ENCODE measurements around the gene SLC35B2.
"Not testable (repeated sequence)": the region's sequence is repeated elsewhere in the genome, so short reads cannot be mapped to it uniquely, and the experiment has no call there.

Gene SLC35B2

DNA sequence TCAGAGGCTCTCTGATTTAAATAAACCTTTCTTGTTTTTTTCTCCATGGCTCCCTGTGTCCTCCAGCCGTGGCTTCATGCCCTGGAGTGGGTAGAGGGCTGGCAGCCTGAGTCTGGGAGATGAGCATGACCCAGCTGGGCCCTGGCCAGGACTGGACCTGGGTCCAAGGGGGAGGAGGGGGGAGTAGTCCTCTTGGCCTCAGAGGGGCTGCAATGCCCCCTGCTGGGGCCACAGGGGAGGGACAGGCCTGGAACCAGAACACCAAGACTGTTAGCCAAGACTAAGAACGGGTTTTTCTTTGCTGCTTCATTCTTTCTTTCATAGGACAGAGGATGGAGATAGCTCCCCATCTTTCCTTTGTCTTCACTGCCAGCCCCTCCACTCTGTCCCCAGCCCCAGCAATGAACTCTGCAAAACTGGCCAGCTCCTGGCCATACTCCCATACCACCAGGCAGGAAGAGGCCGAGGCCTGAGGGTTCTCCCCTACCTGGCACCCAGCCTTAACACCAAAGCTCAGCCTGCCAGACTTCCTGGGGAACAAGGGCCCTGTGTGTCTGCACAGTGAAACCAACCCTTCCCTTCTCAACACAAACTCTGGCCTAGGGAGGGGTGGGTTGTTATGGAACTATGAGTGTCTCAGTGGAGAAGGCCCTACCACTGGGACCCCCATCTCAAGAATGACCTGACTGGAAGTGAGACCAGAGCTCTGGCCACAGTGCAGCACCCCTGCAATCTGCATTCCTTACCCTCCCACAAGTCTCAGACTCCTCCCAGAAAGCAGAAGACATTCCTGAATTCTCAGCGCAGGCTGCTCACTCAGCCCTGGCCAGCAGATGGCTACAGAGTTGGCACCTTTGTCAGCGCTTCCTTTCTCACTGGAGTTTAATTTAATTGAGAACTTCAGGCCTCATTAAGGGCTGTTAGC, 23.0 kb downstream of the SLC35B2 start:
- peak overlapping the region in 1 of 2 donors; percentile 1 for H3K27ac ChIP-seq (ENCODE audit: low read depth in 2 of 2, low read length in 2 of 2)
- peaks cover 0 to 3% of the 10 kb centered on the region in 2 donors for H3K36me3 ChIP-seq (ENCODE audit: control insufficient read depth in 2 of 2, insufficient read depth in 2 of 2, low read length in 2 of 2)
- no peaks in the 10 kb centered on the region for H3K9me3 ChIP-seq (ENCODE audit: control insufficient read depth in 2 of 2, low read length in 2 of 2)
- H3K9ac ChIP-seq (ENCODE audit: low read depth in 1 of 2, low read length in 2 of 2) = peak overlapping the region in 1 of 2 donors; percentile 24
- no peak overlapping the region for H3K4me3 ChIP-seq (ENCODE audit: low read length in 2 of 2)
- H3K4me1 ChIP-seq (ENCODE audit: control insufficient read depth in 2 of 2, insufficient read depth in 2 of 2, low read length in 2 of 2) = peaks cover 19 to 24% of the 10 kb centered on the region in 2 donors
- no peaks in the 10 kb centered on the region for H3K27me3 ChIP-seq (ENCODE audit: control insufficient read depth in 2 of 2, insufficient read depth in 2 of 2, low read length in 2 of 2)

DNA sequence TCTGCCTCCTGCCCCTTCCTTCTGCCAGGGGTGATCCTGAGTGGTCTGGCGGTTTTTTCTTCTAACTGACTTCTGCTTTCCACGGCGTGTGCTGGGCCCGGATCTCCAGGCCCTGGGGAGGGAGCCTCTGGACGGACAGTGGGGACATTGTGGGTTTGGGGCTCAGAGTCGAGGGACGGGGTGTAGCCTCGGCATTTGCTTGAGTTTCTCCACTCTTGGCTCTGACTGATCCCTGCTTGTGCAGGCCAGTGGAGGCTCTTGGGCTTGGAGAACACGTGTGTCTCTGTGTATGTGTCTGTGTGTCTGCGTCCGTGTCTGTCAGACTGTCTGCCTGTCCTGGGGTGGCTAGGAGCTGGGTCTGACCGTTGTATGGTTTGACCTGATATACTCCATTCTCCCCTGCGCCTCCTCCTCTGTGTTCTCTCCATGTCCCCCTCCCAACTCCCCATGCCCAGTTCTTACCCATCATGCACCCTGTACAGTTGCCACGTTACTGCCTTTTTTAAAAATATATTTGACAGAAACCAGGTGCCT, 23.7 kb downstream of the SLC35B2 start:
- H3K27ac ChIP-seq (ENCODE audit: low read depth in 2 of 2, low read length in 2 of 2) = peak overlapping the region in 1 of 2 donors; percentile 38
- no peaks in the 10 kb centered on the region for H3K9me3 ChIP-seq (ENCODE audit: control insufficient read depth in 2 of 2, low read length in 2 of 2)
- no peak overlapping the region for H3K4me3 ChIP-seq (ENCODE audit: low read length in 2 of 2)
- no peaks in the 10 kb centered on the region for H3K27me3 ChIP-seq (ENCODE audit: control insufficient read depth in 2 of 2, insufficient read depth in 2 of 2, low read length in 2 of 2)
- H3K4me1 ChIP-seq (ENCODE audit: control insufficient read depth in 2 of 2, insufficient read depth in 2 of 2, low read length in 2 of 2) = peaks cover 19 to 24% of the 10 kb centered on the region in 2 donors
- H3K36me3 ChIP-seq (ENCODE audit: control insufficient read depth in 2 of 2, insufficient read depth in 2 of 2, low read length in 2 of 2) = peaks cover 0 to 3% of the 10 kb centered on the region in 2 donors
- no peak overlapping the region for H3K9ac ChIP-seq (ENCODE audit: low read depth in 1 of 2, low read length in 2 of 2)

- Histone ChIP-seq H3K9ac (ENCODE audit: low read depth in 1 of 2, low read length in 2 of 2) (no peak overlapping the region), H3K9me3 (ENCODE audit: control insufficient read depth in 2 of 2, low read length in 2 of 2) (no peaks in the 10 kb centered on the region), H3K27ac (ENCODE audit: low read depth in 2 of 2, low read length in 2 of 2) (peak overlapping the region in 1 of 2 donors; percentile 38), H3K36me3 (ENCODE audit: control insufficient read depth in 2 of 2, insufficient read depth in 2 of 2, low read length in 2 of 2) (peaks cover 0 to 3% of the 10 kb centered on the region in 2 donors), H3K4me3 (ENCODE audit: low read length in 2 of 2) (no peak overlapping the region), H3K27me3 (ENCODE audit: control insufficient read depth in 2 of 2, insufficient read depth in 2 of 2, low read length in 2 of 2) (no peaks in the 10 kb centered on the region), H3K4me1 (ENCODE audit: control insufficient read depth in 2 of 2, insufficient read depth in 2 of 2, low read length in 2 of 2) (peaks cover 19 to 21% of the 10 kb centered on the region in 2 donors)
Observed at GRCh38 chr6:44232676-44233566, 24.4 kb downstream of the SLC35B2 start.

DNA sequence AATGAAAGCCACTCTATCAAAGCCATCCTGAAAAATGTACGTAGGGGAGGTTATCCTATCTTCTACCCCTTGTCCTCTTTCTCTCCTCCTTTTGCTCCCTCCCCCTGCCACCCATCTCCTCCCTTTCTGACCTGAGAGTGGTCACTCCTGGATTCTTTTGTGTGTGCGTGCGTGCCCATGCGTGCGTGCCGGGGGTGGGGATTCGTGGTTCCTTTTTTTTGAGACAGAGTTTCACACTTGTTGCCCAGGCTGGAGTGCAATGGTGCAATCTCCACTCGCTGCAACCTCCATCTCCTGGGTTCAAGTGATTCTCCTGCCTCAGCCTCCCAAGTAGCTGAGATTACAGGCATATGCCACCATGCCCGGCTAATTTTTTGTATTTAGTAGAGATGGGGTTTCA, 25.9 kb downstream of the SLC35B2 start:
- not testable (repeated sequence) for H3K9ac ChIP-seq (ENCODE audit: low read depth in 1 of 2, low read length in 2 of 2); H3K36me3 ChIP-seq (ENCODE audit: control insufficient read depth in 2 of 2, insufficient read depth in 2 of 2, low read length in 2 of 2); H3K4me3 ChIP-seq (ENCODE audit: low read length in 2 of 2); H3K27me3 ChIP-seq (ENCODE audit: control insufficient read depth in 2 of 2, insufficient read depth in 2 of 2, low read length in 2 of 2); H3K9me3 ChIP-seq (ENCODE audit: control insufficient read depth in 2 of 2, low read length in 2 of 2); H3K27ac ChIP-seq (ENCODE audit: low read depth in 2 of 2, low read length in 2 of 2)
- peaks cover 13% of the 10 kb centered on the region in 2 donors for H3K4me1 ChIP-seq (ENCODE audit: control insufficient read depth in 2 of 2, insufficient read depth in 2 of 2, low read length in 2 of 2)

- no peak overlapping the region for H3K27ac ChIP-seq (ENCODE audit: low read depth in 2 of 2, low read length in 2 of 2)
- H3K4me3 ChIP-seq (ENCODE audit: low read length in 2 of 2) = no peak overlapping the region
- H3K9ac ChIP-seq (ENCODE audit: low read depth in 1 of 2, low read length in 2 of 2) = no peak overlapping the region
- no peaks in the 10 kb centered on the region for H3K9me3 ChIP-seq (ENCODE audit: control insufficient read depth in 2 of 2, low read length in 2 of 2)
- peaks cover 13 to 16% of the 10 kb centered on the region in 2 donors for H3K4me1 ChIP-seq (ENCODE audit: control insufficient read depth in 2 of 2, insufficient read depth in 2 of 2, low read length in 2 of 2)
- H3K27me3 ChIP-seq (ENCODE audit: control insufficient read depth in 2 of 2, insufficient read depth in 2 of 2, low read length in 2 of 2) = no peaks in the 10 kb centered on the region
- peaks cover 0 to 3% of the 10 kb centered on the region in 2 donors for H3K36me3 ChIP-seq (ENCODE audit: control insufficient read depth in 2 of 2, insufficient read depth in 2 of 2, low read length in 2 of 2)
Observed at GRCh38 chr6:44230034-44230675, 27.2 kb downstream of the SLC35B2 start.

DNA sequence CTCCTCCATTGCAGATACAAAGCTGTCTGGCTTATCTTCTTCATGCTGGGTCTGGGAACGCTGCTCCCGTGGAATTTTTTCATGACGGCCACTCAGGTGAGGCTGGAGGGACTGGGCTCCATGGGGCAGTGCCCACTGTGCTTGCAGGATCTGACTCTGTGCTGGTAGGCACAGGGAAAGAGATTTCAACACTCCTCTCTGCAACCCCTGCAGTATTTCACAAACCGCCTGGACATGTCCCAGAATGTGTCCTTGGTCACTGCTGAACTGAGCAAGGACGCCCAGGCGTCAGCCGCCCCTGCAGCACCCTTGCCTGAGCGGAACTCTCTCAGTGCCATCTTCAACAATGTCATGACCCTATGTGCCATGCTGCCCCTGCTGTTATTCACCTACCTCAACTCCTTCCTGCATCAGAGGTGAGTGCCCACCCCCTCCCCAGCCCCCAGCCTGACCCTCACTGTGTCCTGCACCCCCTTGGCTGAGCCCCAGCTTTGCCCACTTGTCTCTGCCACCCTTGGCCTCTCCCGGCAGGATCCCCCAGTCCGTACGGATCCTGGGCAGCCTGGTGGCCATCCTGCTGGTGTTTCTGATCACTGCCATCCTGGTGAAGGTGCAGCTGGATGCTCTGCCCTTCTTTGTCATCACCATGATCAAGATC, 27.8 kb downstream of the SLC35B2 start:
- no peak overlapping the region for H3K4me3 ChIP-seq (ENCODE audit: low read length in 2 of 2)
- no peak overlapping the region for H3K27ac ChIP-seq (ENCODE audit: low read depth in 2 of 2, low read length in 2 of 2)
- H3K4me1 ChIP-seq (ENCODE audit: control insufficient read depth in 2 of 2, insufficient read depth in 2 of 2, low read length in 2 of 2) = peaks cover 7 to 10% of the 10 kb centered on the region in 2 donors
- no peak overlapping the region for H3K9ac ChIP-seq (ENCODE audit: low read depth in 1 of 2, low read length in 2 of 2)
- no peaks in the 10 kb centered on the region for H3K9me3 ChIP-seq (ENCODE audit: control insufficient read depth in 2 of 2, low read length in 2 of 2)
- H3K27me3 ChIP-seq (ENCODE audit: control insufficient read depth in 2 of 2, insufficient read depth in 2 of 2, low read length in 2 of 2) = no peaks in the 10 kb centered on the region
- H3K36me3 ChIP-seq (ENCODE audit: control insufficient read depth in 2 of 2, insufficient read depth in 2 of 2, low read length in 2 of 2) = peaks cover 0 to 3% of the 10 kb centered on the region in 2 donors

DNA sequence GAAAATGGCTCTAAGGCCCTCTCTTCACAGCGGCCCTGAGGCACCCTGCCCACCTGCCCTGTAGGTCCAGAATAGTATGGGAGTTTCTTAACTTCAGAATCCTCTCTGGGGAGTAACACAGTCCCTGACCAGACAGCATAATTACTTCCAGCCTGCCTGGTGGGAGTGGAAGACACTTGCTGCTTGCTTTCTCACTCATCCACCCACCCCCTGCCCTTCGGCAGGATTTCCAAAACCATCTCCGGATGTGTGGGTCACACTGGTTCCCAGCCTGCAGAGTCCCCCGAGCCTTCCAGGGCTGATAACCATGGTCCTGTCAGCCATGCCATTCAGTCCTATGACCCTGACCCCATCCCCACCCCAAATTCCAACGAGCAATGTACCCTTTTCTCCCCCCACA, 28.5 kb downstream of the SLC35B2 start:
- H3K27me3 ChIP-seq (ENCODE audit: control insufficient read depth in 2 of 2, insufficient read depth in 2 of 2, low read length in 2 of 2) = no peaks in the 10 kb centered on the region
- peaks cover 0 to 3% of the 10 kb centered on the region in 2 donors for H3K36me3 ChIP-seq (ENCODE audit: control insufficient read depth in 2 of 2, insufficient read depth in 2 of 2, low read length in 2 of 2)
- H3K27ac ChIP-seq (ENCODE audit: low read depth in 2 of 2, low read length in 2 of 2) = no peak overlapping the region
- peaks cover 8 to 10% of the 10 kb centered on the region in 2 donors for H3K4me1 ChIP-seq (ENCODE audit: control insufficient read depth in 2 of 2, insufficient read depth in 2 of 2, low read length in 2 of 2)
- no peak overlapping the region for H3K4me3 ChIP-seq (ENCODE audit: low read length in 2 of 2)
- no peaks in the 10 kb centered on the region for H3K9me3 ChIP-seq (ENCODE audit: control insufficient read depth in 2 of 2, low read length in 2 of 2)
- H3K9ac ChIP-seq (ENCODE audit: low read depth in 1 of 2, low read length in 2 of 2) = no peak overlapping the region

- Histone ChIP-seq H3K27me3 (ENCODE audit: control insufficient read depth in 2 of 2, insufficient read depth in 2 of 2, low read length in 2 of 2) (no peaks in the 10 kb centered on the region), H3K36me3 (ENCODE audit: control insufficient read depth in 2 of 2, insufficient read depth in 2 of 2, low read length in 2 of 2) (peaks cover 0 to 3% of the 10 kb centered on the region in 2 donors), H3K27ac (ENCODE audit: low read depth in 2 of 2, low read length in 2 of 2) (no peak overlapping the region), H3K9me3 (ENCODE audit: control insufficient read depth in 2 of 2, low read length in 2 of 2) (no peaks in the 10 kb centered on the region), H3K4me3 (ENCODE audit: low read length in 2 of 2) (no peak overlapping the region), H3K9ac (ENCODE audit: low read depth in 1 of 2, low read length in 2 of 2) (no peak overlapping the region), H3K4me1 (ENCODE audit: control insufficient read depth in 2 of 2, insufficient read depth in 2 of 2, low read length in 2 of 2) (peaks cover 6 to 11% of the 10 kb centered on the region in 2 donors)
Observed at GRCh38 chr6:44228433-44228832, 28.9 kb downstream of the SLC35B2 start.

GRCh38 chr6:44228031-44228430, 29.3 kb downstream of the SLC35B2 start:
- no peak overlapping the region for H3K4me3 ChIP-seq (ENCODE audit: low read length in 2 of 2)

More at GRCh38 chr6:44228031-44228430, 29.3 kb downstream of the SLC35B2 start:
- Histone ChIP-seq H3K9ac (ENCODE audit: low read depth in 1 of 2, low read length in 2 of 2) (no peak overlapping the region), H3K9me3 (ENCODE audit: control insufficient read depth in 2 of 2, low read length in 2 of 2) (no peaks in the 10 kb centered on the region), H3K36me3 (ENCODE audit: control insufficient read depth in 2 of 2, insufficient read depth in 2 of 2, low read length in 2 of 2) (peaks cover 0 to 3% of the 10 kb centered on the region in 2 donors), H3K27me3 (ENCODE audit: control insufficient read depth in 2 of 2, insufficient read depth in 2 of 2, low read length in 2 of 2) (no peaks in the 10 kb centered on the region), H3K27ac (ENCODE audit: low read depth in 2 of 2, low read length in 2 of 2) (no peak overlapping the region), H3K4me1 (ENCODE audit: control insufficient read depth in 2 of 2, insufficient read depth in 2 of 2, low read length in 2 of 2) (peaks cover 6 to 11% of the 10 kb centered on the region in 2 donors)

All from mucosa of rectum (tissue), 2 donors.